GM13977 (cell line): ENCODE data around the gene COBLL1.

Experiments used
- DNase-seq: peaks from one replicate; pipeline ENCODE4 v3.0.0; 2012; ENCODE audit warnings: low spot score
- CTCF ChIP-seq: IDR thresholded peaks from 2 replicates; pipeline ENCODE4 v1.5.1; 2012; ENCODE audit warnings: mild to moderate bottlenecking, control low read depth; ENCODE audit not compliant: insufficient read depth; ENCODE audit errors: extremely low read depth, missing control alignments
- in situ Hi-C: fragments of 300-500 bp; cut with MboI; formaldehyde crosslinking; loops from one replicate; pipeline ENCODE4 v1.12.0; 2022; ENCODE audit warnings: low sequenced_read_pairs, low pct_unique_long_range_greater_than_20kb, mixed read lengths, inconsistent platforms; ENCODE audit not compliant: unreplicated experiment

Gene COBLL1

GRCh38 chr2:164793529-164793928 is 48.1 kb downstream of the COBLL1 start:
- DNase-seq = no peak
- in situ Hi-C loops = no loop called here

GRCh38 chr2:164792316-164793170 is 49.1 kb downstream of the COBLL1 start:
- in situ Hi-C loops = no loop called here
- TF ChIP-seq CTCF = no peak
- no peak for DNase-seq

More at GRCh38 chr2:164793529-164793928, 48.1 kb downstream of the COBLL1 start:
- TF ChIP-seq CTCF = no peak

GRCh38 chr2:164789968-164790367 is 51.7 kb downstream of the COBLL1 start:
- in situ Hi-C loops = no loop called here
- no peak for DNase-seq
- no peak for TF ChIP-seq CTCF

- in situ Hi-C loops = no loop called here
- DNase-seq = no peak
- no peak for TF ChIP-seq CTCF
These were observed 54.8 kb downstream of the COBLL1 start for GRCh38 chr2:164786787-164787186.

GRCh38 chr2:164785457-164785856 is 56.2 kb downstream of the COBLL1 start:
- TF ChIP-seq CTCF = no peak
- in situ Hi-C loops = no loop called here
- no peak for DNase-seq

GRCh38 chr2:164784376-164784775 is 57.2 kb downstream of the COBLL1 start:
- DNase-seq = no peak
- TF ChIP-seq CTCF = no peak
- in situ Hi-C loops = no loop called here
